ENCODE results near the gene STARD10. TPM values are rescaled to one million over a fixed set of nuclear protein-coding genes. Genes with fewer than 3 reads are reported as not detected.

STARD10 gene
- total RNA-seq, 1 experiment from 2014 or later: 68.8 TPM

Other genes starting within 250 kb of the STARD10 start
- gene PDE2A, start 119.6 kb downstream of the STARD10 start, total RNA-seq (2014; rRNA removed; shearing (Covaris generic)): not detected in 2 replicates
- 89.9 and 113 TPM in 2 replicates for gene ARAP1, start 41.6 kb downstream of the STARD10 start, total RNA-seq (2014; rRNA removed; shearing (Covaris generic))
- 10.0 and 11.6 TPM in 2 replicates for gene ATG16L2, start 20.4 kb upstream of the STARD10 start, total RNA-seq (2014; rRNA removed; shearing (Covaris generic))

Measured in G401 (cell line).